GM20000 (cell line): Measurements from ENCODE around the gene LYPD6B.

Source experiments
- DNase-seq: peaks from one replicate; pipeline ENCODE4 v3.0.0; 2012; ENCODE audit warnings: low spot score
- CTCF ChIP-seq: IDR thresholded peaks from 2 replicates; pipeline ENCODE4 v1.5.1; 2012; ENCODE audit warnings: mild to moderate bottlenecking, control low read depth; ENCODE audit errors: extremely low read depth, missing control alignments

The LYPD6B gene

GRCh38 chr2:149183187-149183586 is 144.7 kb downstream of the LYPD6B start:
- DNase-seq: no peak
- no peak for TF ChIP-seq CTCF

GRCh38 chr2:149184991-149185390 is 146.5 kb downstream of the LYPD6B start:
- no peak for DNase-seq
- TF ChIP-seq CTCF: no peak

GRCh38 chr2:149185942-149186490 is 147.5 kb downstream of the LYPD6B start:
- DNase-seq: no peak
- TF ChIP-seq CTCF: no peak

GRCh38 chr2:149187057-149187456 is 148.6 kb downstream of the LYPD6B start:
- no peak for DNase-seq
- TF ChIP-seq CTCF: no peak

- TF ChIP-seq CTCF: no peak
- no peak for DNase-seq
These were observed 149.8 kb downstream of the LYPD6B start for GRCh38 chr2:149188291-149188690.

GRCh38 chr2:149189769-149190168 is 151.3 kb downstream of the LYPD6B start:
- no peak for TF ChIP-seq CTCF
- no peak for DNase-seq

- DNase-seq: no peak
- no peak for TF ChIP-seq CTCF
These were observed 153.4 kb downstream of the LYPD6B start for GRCh38 chr2:149191915-149192314.
